ENCODE results near the gene FCRL2. TPM values are rescaled to one million over a fixed set of nuclear protein-coding genes. Genes with fewer than 3 reads are reported as not detected.
"Not testable (repeated sequence)": the region's sequence is repeated elsewhere in the genome, so short reads cannot be mapped to it uniquely, and the experiment has no call there.

The FCRL2 gene
- polyA plus RNA-seq, 1 donor, result 0.15 TPM

- no peak for DNase-seq
- no peaks in the 10 kb centered on the region for H3K9me3 ChIP-seq (ENCODE audit: control insufficient read depth, low read depth, low read length)
- no peaks in the 10 kb centered on the region for H3K4me1 ChIP-seq (ENCODE audit: control insufficient read depth, insufficient read depth, low read length)
- no peaks in the 10 kb centered on the region for H3K36me3 ChIP-seq (ENCODE audit: control insufficient read depth, insufficient read depth, low read length)
- no peak overlapping the region for H3K27ac ChIP-seq (ENCODE audit: low read length)
- no peaks in the 10 kb centered on the region for H3K27me3 ChIP-seq (ENCODE audit: control insufficient read depth, insufficient read depth, low read length)
- H3K4me3 ChIP-seq (ENCODE audit: low read length), result no peak overlapping the region
- WGBS (ENCODE audit: insufficient coverage, low lambda C conversion rate), result no CpG with 5 or more reads among the region's 1 CpG
Observed at GRCh38 chr1:157753611-157754010, 23.3 kb downstream of the FCRL2 start.

GRCh38 chr1:157751283-157751682 is 25.6 kb downstream of the FCRL2 start:
- Histone ChIP-seq H3K27me3 (ENCODE audit: control insufficient read depth, insufficient read depth, low read length) (no peaks in the 10 kb centered on the region), H3K4me1 (ENCODE audit: control insufficient read depth, insufficient read depth, low read length) (no peaks in the 10 kb centered on the region), H3K27ac (ENCODE audit: low read length) (no peak overlapping the region), H3K36me3 (ENCODE audit: control insufficient read depth, insufficient read depth, low read length) (no peaks in the 10 kb centered on the region), H3K9me3 (ENCODE audit: control insufficient read depth, low read depth, low read length) (no peaks in the 10 kb centered on the region), H3K4me3 (ENCODE audit: low read length) (no peak overlapping the region)
- 60% methylated on average over 1 of the region's 3 CpGs for WGBS (ENCODE audit: insufficient coverage, low lambda C conversion rate)
- DNase-seq, result no peak

DNA sequence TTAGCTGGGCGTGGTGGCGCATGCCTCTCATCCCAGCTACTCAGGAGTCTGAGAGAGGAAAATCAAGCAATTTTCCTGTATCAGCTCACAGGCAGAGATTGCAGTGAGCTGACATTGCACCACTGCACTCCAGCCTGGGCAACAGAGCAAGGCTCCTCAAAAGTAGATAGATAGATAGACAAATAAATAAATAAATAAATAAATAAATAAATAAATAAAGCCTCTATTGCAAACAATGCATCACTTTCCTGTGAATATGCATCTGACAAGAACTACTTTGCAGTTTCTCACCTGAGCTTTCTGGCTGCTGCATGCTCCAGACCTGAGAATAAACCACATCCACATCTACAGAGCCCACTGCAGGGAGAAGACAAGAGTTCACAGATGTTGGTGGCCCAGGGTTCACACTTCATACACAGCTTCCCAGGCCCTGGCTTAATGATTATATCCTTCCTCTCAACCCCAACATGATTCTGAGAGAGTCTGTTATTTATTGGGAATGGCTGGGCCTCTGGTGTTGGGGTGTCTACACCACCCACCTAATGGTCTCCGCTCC is 28.6 kb downstream of the FCRL2 start:
- no peak overlapping the region for H3K4me3 ChIP-seq (ENCODE audit: low read length)
- DNase-seq, result no peak
- no peaks in the 10 kb centered on the region for H3K27me3 ChIP-seq (ENCODE audit: control insufficient read depth, insufficient read depth, low read length)
- H3K4me1 ChIP-seq (ENCODE audit: control insufficient read depth, insufficient read depth, low read length), result no peaks in the 10 kb centered on the region
- no peaks in the 10 kb centered on the region for H3K9me3 ChIP-seq (ENCODE audit: control insufficient read depth, low read depth, low read length)
- WGBS (ENCODE audit: insufficient coverage, low lambda C conversion rate), result 83% methylated on average over 1 of the region's 3 CpGs
- no peaks in the 10 kb centered on the region for H3K36me3 ChIP-seq (ENCODE audit: control insufficient read depth, insufficient read depth, low read length)
- no peak overlapping the region for H3K27ac ChIP-seq (ENCODE audit: low read length)

DNA sequence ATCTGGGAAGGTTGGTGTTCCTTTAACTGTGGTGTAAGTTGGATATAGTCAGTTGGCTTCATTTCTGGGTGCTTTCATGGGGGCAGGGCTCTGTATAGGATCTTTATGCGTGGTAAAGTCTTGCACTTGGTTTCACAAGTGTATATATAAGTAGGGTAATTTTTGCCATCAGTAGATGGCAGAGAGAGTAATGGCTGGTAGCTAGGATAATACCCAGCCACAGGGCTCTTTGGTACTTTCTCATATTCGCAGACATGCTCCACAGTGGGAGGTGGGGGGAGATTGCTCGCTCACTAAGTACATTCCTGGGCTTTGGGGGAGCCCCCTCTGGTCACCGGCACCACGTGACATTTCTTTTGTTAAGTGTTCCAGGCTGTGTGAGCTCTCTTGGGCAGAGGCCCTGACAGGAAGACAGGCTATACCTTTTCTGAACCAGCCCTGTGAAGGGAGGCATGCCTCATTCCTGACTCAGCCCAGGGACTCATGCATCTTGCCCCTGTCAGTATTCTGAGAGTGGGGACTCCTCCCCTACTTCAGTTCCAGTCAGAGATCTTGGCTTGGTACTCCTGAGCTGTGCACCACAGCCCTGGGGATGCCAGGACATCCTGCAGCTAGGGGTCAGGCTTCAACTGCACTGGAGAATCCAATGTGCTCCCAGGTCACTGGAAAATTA is 37.6 kb downstream of the FCRL2 start:
- no peaks in the 10 kb centered on the region for H3K36me3 ChIP-seq (ENCODE audit: control insufficient read depth, insufficient read depth, low read length)
- DNase-seq, result no peak
- no peak overlapping the region for H3K4me3 ChIP-seq (ENCODE audit: low read length)
- no peaks in the 10 kb centered on the region for H3K4me1 ChIP-seq (ENCODE audit: control insufficient read depth, insufficient read depth, low read length)
- H3K9me3 ChIP-seq (ENCODE audit: control insufficient read depth, low read depth, low read length), result no peaks in the 10 kb centered on the region
- peaks cover 3% of the 10 kb centered on the region for H3K27me3 ChIP-seq (ENCODE audit: control insufficient read depth, insufficient read depth, low read length)
- H3K27ac ChIP-seq (ENCODE audit: low read length), result no peak overlapping the region
- 40% methylated on average over 1 of the region's 5 CpGs for WGBS (ENCODE audit: insufficient coverage, low lambda C conversion rate)

- not testable (repeated sequence) for H3K27me3 ChIP-seq (ENCODE audit: control insufficient read depth, insufficient read depth, low read length); H3K4me3 ChIP-seq (ENCODE audit: low read length); DNase-seq; H3K4me1 ChIP-seq (ENCODE audit: control insufficient read depth, insufficient read depth, low read length); H3K27ac ChIP-seq (ENCODE audit: low read length); H3K36me3 ChIP-seq (ENCODE audit: control insufficient read depth, insufficient read depth, low read length); H3K9me3 ChIP-seq (ENCODE audit: control insufficient read depth, low read depth, low read length)
- no CpG with 5 or more reads among the region's 5 CpGs for WGBS (ENCODE audit: insufficient coverage, low lambda C conversion rate)
Observed at GRCh38 chr1:157735991-157736390, 40.9 kb downstream of the FCRL2 start.

- DNase-seq, result no peak
- Histone ChIP-seq H3K36me3 (ENCODE audit: control insufficient read depth, insufficient read depth, low read length) (no peaks in the 10 kb centered on the region), H3K4me1 (ENCODE audit: control insufficient read depth, insufficient read depth, low read length) (no peaks in the 10 kb centered on the region), H3K9me3 (ENCODE audit: control insufficient read depth, low read depth, low read length) (no peaks in the 10 kb centered on the region), H3K27me3 (ENCODE audit: control insufficient read depth, insufficient read depth, low read length) (no peaks in the 10 kb centered on the region), H3K4me3 (ENCODE audit: low read length) (no peak overlapping the region), H3K27ac (ENCODE audit: low read length) (no peak overlapping the region)
- WGBS (ENCODE audit: insufficient coverage, low lambda C conversion rate), result 100% methylated on average over 1 of the region's 1 CpG
Observed at GRCh38 chr1:157734321-157734720, 42.6 kb downstream of the FCRL2 start.

DNA sequence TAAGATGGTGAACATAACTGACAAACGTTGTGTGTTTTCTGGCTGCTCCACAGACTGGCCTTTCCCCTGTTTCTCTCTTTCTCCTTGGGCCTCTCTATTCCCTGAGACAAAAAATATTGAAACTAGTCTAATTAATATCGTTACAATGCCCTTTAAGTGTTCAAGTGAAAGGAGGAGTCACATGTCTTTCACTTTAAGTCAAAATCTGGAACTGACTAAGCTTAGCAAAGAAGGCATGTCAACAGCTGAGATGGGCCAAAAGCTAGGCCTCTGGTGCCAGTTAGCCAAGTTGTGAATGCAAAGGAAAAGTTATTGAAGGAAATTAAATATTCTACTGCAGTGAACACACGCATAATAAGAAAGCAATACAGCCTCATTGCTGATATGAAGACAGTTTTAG is 44.2 kb downstream of the FCRL2 start:
- DNase-seq, result no peak
- Histone ChIP-seq H3K27me3 (ENCODE audit: control insufficient read depth, insufficient read depth, low read length) (no peaks in the 10 kb centered on the region), H3K36me3 (ENCODE audit: control insufficient read depth, insufficient read depth, low read length) (no peaks in the 10 kb centered on the region), H3K4me3 (ENCODE audit: low read length) (no peak overlapping the region), H3K4me1 (ENCODE audit: control insufficient read depth, insufficient read depth, low read length) (no peaks in the 10 kb centered on the region), H3K9me3 (ENCODE audit: control insufficient read depth, low read depth, low read length) (no peaks in the 10 kb centered on the region), H3K27ac (ENCODE audit: low read length) (no peak overlapping the region)
- WGBS (ENCODE audit: insufficient coverage, low lambda C conversion rate), result no CpG with 5 or more reads among the region's 3 CpGs

DNA sequence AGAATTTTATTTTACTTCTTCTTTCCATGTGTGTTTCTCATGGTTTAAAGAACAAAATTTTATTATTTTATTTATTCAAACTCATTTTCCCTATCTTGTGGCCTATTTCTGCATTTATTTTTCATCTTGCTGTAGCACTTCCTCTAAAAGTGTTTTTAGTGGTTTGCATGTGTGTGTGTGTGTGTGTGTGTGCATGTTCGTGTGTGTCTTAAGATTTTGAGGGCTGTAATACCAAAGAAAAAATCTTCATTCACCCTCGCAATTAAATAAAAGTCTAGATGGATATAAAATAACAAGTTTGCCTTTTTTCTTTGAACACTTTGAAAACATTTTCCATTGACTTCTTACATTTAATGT is 51.7 kb downstream of the FCRL2 start:
- DNase-seq, result no peak
- H3K9me3 ChIP-seq (ENCODE audit: control insufficient read depth, low read depth, low read length), result peaks cover 4% of the 10 kb centered on the region
- H3K36me3 ChIP-seq (ENCODE audit: control insufficient read depth, insufficient read depth, low read length), result no peaks in the 10 kb centered on the region
- no CpG with 5 or more reads among the region's 2 CpGs for WGBS (ENCODE audit: insufficient coverage, low lambda C conversion rate)
- no peaks in the 10 kb centered on the region for H3K27me3 ChIP-seq (ENCODE audit: control insufficient read depth, insufficient read depth, low read length)
- H3K4me3 ChIP-seq (ENCODE audit: low read length), result no peak overlapping the region
- H3K27ac ChIP-seq (ENCODE audit: low read length), result no peak overlapping the region
- no peaks in the 10 kb centered on the region for H3K4me1 ChIP-seq (ENCODE audit: control insufficient read depth, insufficient read depth, low read length)

GRCh38 chr1:157724537-157725220 is 52.3 kb downstream of the FCRL2 start:
- Histone ChIP-seq H3K4me3 (ENCODE audit: low read length) (no peak overlapping the region), H3K9me3 (ENCODE audit: control insufficient read depth, low read depth, low read length) (peaks cover 4% of the 10 kb centered on the region), H3K4me1 (ENCODE audit: control insufficient read depth, insufficient read depth, low read length) (no peaks in the 10 kb centered on the region), H3K36me3 (ENCODE audit: control insufficient read depth, insufficient read depth, low read length) (no peaks in the 10 kb centered on the region), H3K27me3 (ENCODE audit: control insufficient read depth, insufficient read depth, low read length) (no peaks in the 10 kb centered on the region), H3K27ac (ENCODE audit: low read length) (no peak overlapping the region)
- DNase-seq, result no peak
- WGBS (ENCODE audit: insufficient coverage, low lambda C conversion rate), result no CpG with 5 or more reads among the region's 2 CpGs

GRCh38 chr1:157723157-157723556 is 53.8 kb downstream of the FCRL2 start:
- Histone ChIP-seq H3K27ac (ENCODE audit: low read length) (no peak overlapping the region), H3K9me3 (ENCODE audit: control insufficient read depth, low read depth, low read length) (peaks cover 4% of the 10 kb centered on the region), H3K4me3 (ENCODE audit: low read length) (no peak overlapping the region), H3K4me1 (ENCODE audit: control insufficient read depth, insufficient read depth, low read length) (no peaks in the 10 kb centered on the region), H3K36me3 (ENCODE audit: control insufficient read depth, insufficient read depth, low read length) (no peaks in the 10 kb centered on the region), H3K27me3 (ENCODE audit: control insufficient read depth, insufficient read depth, low read length) (no peaks in the 10 kb centered on the region)
- no peak for DNase-seq
- WGBS (ENCODE audit: insufficient coverage, low lambda C conversion rate), result no CpG with 5 or more reads among the region's 2 CpGs

DNA sequence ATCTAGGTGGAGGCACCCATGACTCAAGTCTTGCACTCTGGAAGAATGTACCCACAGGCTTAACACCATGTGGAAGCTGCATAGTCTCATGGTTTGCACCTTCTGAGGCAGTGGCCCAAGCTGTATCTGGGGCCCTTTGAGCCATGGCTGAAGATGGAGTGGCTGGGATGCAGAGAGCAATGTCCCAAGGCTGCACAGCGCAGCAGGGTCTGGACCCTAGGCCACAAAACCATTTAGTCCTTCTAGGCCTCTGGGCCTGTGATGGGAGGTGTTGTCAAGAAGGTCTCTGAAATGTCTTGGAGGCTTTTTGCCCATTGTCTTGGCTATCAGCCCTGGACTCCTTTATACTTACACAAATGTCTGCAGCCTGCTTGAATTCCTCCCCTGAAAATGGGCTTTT is 54.9 kb downstream of the FCRL2 start:
- Histone ChIP-seq H3K27ac (ENCODE audit: low read length) (no peak overlapping the region), H3K36me3 (ENCODE audit: control insufficient read depth, insufficient read depth, low read length) (no peaks in the 10 kb centered on the region), H3K27me3 (ENCODE audit: control insufficient read depth, insufficient read depth, low read length) (no peaks in the 10 kb centered on the region), H3K4me1 (ENCODE audit: control insufficient read depth, insufficient read depth, low read length) (no peaks in the 10 kb centered on the region), H3K4me3 (ENCODE audit: low read length) (no peak overlapping the region), H3K9me3 (ENCODE audit: control insufficient read depth, low read depth, low read length) (peaks cover 4% of the 10 kb centered on the region)
- no peak for DNase-seq
- WGBS (ENCODE audit: insufficient coverage, low lambda C conversion rate), result no CpG with 5 or more reads among the region's 1 CpG
